Activated T-cell treated with anti-CD3 and anti-CD28 coated beads for 48 hours (primary cell): ENCODE measurements around the gene FRYL.
A peak's percentile ranks its signal among the peaks of the same experiment; 100 is the strongest.

Experiments used
- DNase-seq: peaks from one replicate; pipeline ENCODE4 v3.0.0-alpha.2; 2020; ENCODE audit warnings: low read depth

The FRYL gene

GRCh38 chr4:48620093-48620492 lies 160.0 kb downstream of the FRYL start:
- no peak for DNase-seq

GRCh38 chr4:48604527-48604926 lies 175.6 kb downstream of the FRYL start:
- DNase-seq: no peak

- no peak for DNase-seq
These were observed 176.0 kb downstream of the FRYL start for GRCh38 chr4:48604041-48604440.

GRCh38 chr4:48603366-48604003 lies 176.6 kb downstream of the FRYL start:
- no peak for DNase-seq

- DNase-seq: no peak
These were observed 177.3 kb downstream of the FRYL start for GRCh38 chr4:48602763-48603162.

- no peak for DNase-seq
These were observed 177.9 kb downstream of the FRYL start for GRCh38 chr4:48602222-48602621.

- DNase-seq: no peak
These were observed 183.7 kb downstream of the FRYL start for GRCh38 chr4:48596336-48596735.

- no peak for DNase-seq
These were observed 185.9 kb downstream of the FRYL start for GRCh38 chr4:48594180-48594579.

- DNase-seq: no peak
These were observed 188.7 kb downstream of the FRYL start for GRCh38 chr4:48591372-48591771.

GRCh38 chr4:48590884-48591283 lies 189.2 kb downstream of the FRYL start:
- DNase-seq: no peak

- no peak for DNase-seq
These were observed 191.0 kb downstream of the FRYL start for GRCh38 chr4:48589098-48589445.

- DNase-seq: no peak
These were observed 191.6 kb downstream of the FRYL start for GRCh38 chr4:48588230-48589097.

GRCh38 chr4:48585401-48585800 lies 194.7 kb downstream of the FRYL start:
- DNase-seq: no peak

- peak; percentile 8 for DNase-seq
These were observed 201.7 kb downstream of the FRYL start for GRCh38 chr4:48578132-48578968.

- no peak for DNase-seq
These were observed 204.1 kb downstream of the FRYL start for GRCh38 chr4:48575964-48576363.

GRCh38 chr4:48571471-48571870 lies 208.6 kb downstream of the FRYL start:
- DNase-seq: no peak

- DNase-seq: no peak
These were observed 209.3 kb downstream of the FRYL start for GRCh38 chr4:48570646-48571220.

GRCh38 chr4:48566034-48566384 lies 214.1 kb downstream of the FRYL start:
- DNase-seq: no peak

GRCh38 chr4:48565362-48566033 lies 214.6 kb downstream of the FRYL start:
- no peak for DNase-seq

GRCh38 chr4:48564151-48564550 lies 215.9 kb downstream of the FRYL start:
- no peak for DNase-seq

- DNase-seq: no peak
These were observed 221.3 kb downstream of the FRYL start for GRCh38 chr4:48558819-48559218.

GRCh38 chr4:48558026-48558425 lies 222.1 kb downstream of the FRYL start:
- no peak for DNase-seq
